ENCODE measurements around the gene CORO1C. TPM values are rescaled to one million over a fixed set of nuclear protein-coding genes. Genes with fewer than 3 reads are reported as not detected.
"Not testable (repeated sequence)": the region's sequence is repeated elsewhere in the genome, so short reads cannot be mapped to it uniquely, and the experiment has no call there.

CORO1C gene
- total and polyA plus RNA-seq, 9 of the 15 experiments (the other 6 are each of a cell fraction or from before 2014, with no cell fraction given), result 55.2 to 280 (median 150) TPM

GRCh38 chr12:108631261-108631660, 100.1 kb downstream of the CORO1C start:
- H3K9me3 ChIP-seq (replicated peaks; ENCODE audit: control insufficient read depth, insufficient read depth, low read depth, low read length); H3K27me3 ChIP-seq (ENCODE audit: control insufficient read depth in 2 of 2, insufficient read depth in 2 of 2, low read length in 2 of 2); in situ Hi-C loops (cut with MboI); H4K20me1 ChIP-seq (replicated peaks; ENCODE audit: control insufficient read depth, insufficient read depth, low read length); ATAC-seq; H3K9me1 ChIP-seq (ENCODE audit: control insufficient read depth, insufficient read depth, low read length); DNase-seq (ENCODE audit: extremely low read depth in 1 of 4, low spot score in 3 of 4); FAIRE-seq; H2AFZ ChIP-seq (ENCODE audit: low read depth, low read length); BruUV-seq (replicated peaks); H3K4me3 ChIP-seq; CTCF ChIA-PET (ENCODE audit: low intra/inter-chr PET ratio): not testable (repeated sequence)
- H3K9ac ChIP-seq (ENCODE audit: insufficient read depth in 1 of 2, low read depth in 2 of 2, low read length in 2 of 2), result peak overlapping the region in 1 of 2 experiments; percentile 50; a peak in 1 of 4 replicates
- H3K27ac ChIP-seq (ENCODE audit: extremely low read depth, low read depth, low read length), result peak overlapping the region; percentile 96
- peak; percentile 3 for TF ChIP-seq RBBP5 (IDR thresholded peaks at IDR 0.05; ENCODE audit: borderline replicate concordance, insufficient read depth, low read length, poor library complexity, severe bottlenecking)
- intact Hi-C loops (cut with micrococcal nuclease), result loop anchor here (5.0 kb wide), 1 partner anchor 61 kb away; no protein-coding TSS in a partner anchor
- peaks cover 68 to 69% of the 10 kb centered on the region in 2 experiments for H3K4me1 ChIP-seq (replicated peaks in 1 of 2; ENCODE audit: control insufficient read depth in 2 of 2, insufficient read depth in 2 of 2, low read length in 2 of 2)
- POLR2A ChIA-PET, result interaction anchor here (0.7 to 7.4 kb wide), 5 partner anchors 9 to 185 kb away, joined by 3 to 69 read pairs (median 4); no protein-coding TSS in a partner anchor
- peaks cover 24% of the 10 kb centered on the region; the same call in 2 of the 3 replicates for H3K36me3 ChIP-seq (ENCODE audit: control insufficient read depth, insufficient read depth, low read length)
- WGBS (ENCODE audit: insufficient coverage, low coverage, missing lambda C conversion rate), result 65% methylated on average over 4 of the region's 4 CpGs
- peaks cover 51% of the 10 kb centered on the region for H3K79me2 ChIP-seq (ENCODE audit: control insufficient read depth, insufficient read depth, low read length)
- peak overlapping the region; percentile 23 for H3K4me2 ChIP-seq (ENCODE audit: insufficient read depth, low read length)

- intact Hi-C loops (cut with micrococcal nuclease), result loop anchor here (5.0 kb wide), 1 partner anchor 62 kb away; no protein-coding TSS in a partner anchor
- peak overlapping the region; percentile 90 for H3K4me3 ChIP-seq
- H3K27ac ChIP-seq (ENCODE audit: extremely low read depth, low read depth, low read length), result peak overlapping the region; percentile 96
- H4K20me1 ChIP-seq (replicated peaks; ENCODE audit: control insufficient read depth, insufficient read depth, low read length), result no peaks in the 10 kb centered on the region
- no peak for FAIRE-seq
- peak in 1 of 4 experiments; percentile 31 for DNase-seq (ENCODE audit: extremely low read depth in 1 of 4, low spot score in 3 of 4)
- no peaks in the 10 kb centered on the region for H3K9me3 ChIP-seq (replicated peaks; ENCODE audit: control insufficient read depth, insufficient read depth, low read depth, low read length)
- H3K9ac ChIP-seq (ENCODE audit: insufficient read depth in 1 of 2, low read depth in 2 of 2, low read length in 2 of 2), result peak overlapping the region; percentile 91 to 100
- H2AFZ ChIP-seq (ENCODE audit: low read depth, low read length), result no peak overlapping the region
- peaks cover 66% of the 10 kb centered on the region in 2 experiments for H3K4me1 ChIP-seq (replicated peaks in 1 of 2; ENCODE audit: control insufficient read depth in 2 of 2, insufficient read depth in 2 of 2, low read length in 2 of 2)
- H3K27me3 ChIP-seq (ENCODE audit: control insufficient read depth in 2 of 2, insufficient read depth in 2 of 2, low read length in 2 of 2), result no peaks in the 10 kb centered on the region
- H3K36me3 ChIP-seq (ENCODE audit: control insufficient read depth, insufficient read depth, low read length), result peaks cover 18% of the 10 kb centered on the region; the same call in 2 of the 3 replicates
- POLR2A ChIA-PET, result interaction anchor here (0.7 to 7.4 kb wide), 5 partner anchors 10 to 186 kb away, joined by 3 to 69 read pairs (median 4); no protein-coding TSS in a partner anchor
- ATAC-seq, result no peak
- in situ Hi-C loops (cut with MboI), result no loop called here
- H3K9me1 ChIP-seq (ENCODE audit: control insufficient read depth, insufficient read depth, low read length), result no peaks in the 10 kb centered on the region
- no TSS peak for BruUV-seq (replicated peaks)
- peak overlapping the region; percentile 98 for H3K4me2 ChIP-seq (ENCODE audit: insufficient read depth, low read length)
- CTCF ChIA-PET (ENCODE audit: low intra/inter-chr PET ratio), result no interaction called here
- 44% methylated on average over 9 of the region's 9 CpGs for WGBS (ENCODE audit: insufficient coverage, low coverage, missing lambda C conversion rate)
- peaks cover 51% of the 10 kb centered on the region for H3K79me2 ChIP-seq (ENCODE audit: control insufficient read depth, insufficient read depth, low read length)
- peak in 1 of 2 experiments; percentile 57; a peak in 2 of 4 replicates for TF ChIP-seq RCOR1 (IDR thresholded peaks at IDR 0.05; ENCODE audit: borderline replicate concordance in 1 of 2, low read depth in 2 of 2, low read length in 2 of 2)
- TF ChIP-seq CXXC5 (CRISPR knock-in tag; IDR thresholded peaks at IDR 0.05), result peak; percentile 65
- TF ChIP-seq AFF4 (CRISPR knock-in tag; IDR thresholded peaks at IDR 0.05), result 0 out of 2 replicates have a peak, but pooled peaks have one; percentile 80
- 0 out of 2 replicates have a peak, but pooled peaks have one; percentile 17 for TF ChIP-seq GABPB1 (CRISPR knock-in tag; IDR thresholded peaks at IDR 0.05)
- TF ChIP-seq FOXP1 (CRISPR knock-in tag; IDR thresholded peaks at IDR 0.05), result peak; percentile 65; the same call in 1 of the 2 replicates
- peak; percentile 36; the same call in 1 of the 2 replicates for TF ChIP-seq ZNF583 (CRISPR knock-in tag; IDR thresholded peaks at IDR 0.05)
- TF ChIP-seq SMAD4 (CRISPR knock-in tag; conservative IDR thresholded peaks at IDR 0.05), result peak; percentile 53
Measured at GRCh38 chr12:108630481-108631207, 100.7 kb downstream of the CORO1C start.
